Mesenchymal stem cell (in vitro differentiated cells and primary cell): Measurements from ENCODE around the gene C16orf96.

ENCODE experiments used
- DNase-seq: peaks from one replicate; pipeline ENCODE4 v3.0.0-alpha.2; 2013
- H2AFZ ChIP-seq: one replicate; pipeline ENCODE4 v1.6.1; 2013; ENCODE audit warnings: low read depth, mild to moderate bottlenecking, control low read depth, inconsistent platforms, low read length, moderate library complexity
- H2AK5ac ChIP-seq: 2 replicates; pipeline ENCODE4 v1.6.1; 2013; ENCODE audit warnings: low read length, moderate library complexity, mild to moderate bottlenecking, inconsistent platforms; ENCODE audit not compliant: severe bottlenecking
- H2BK120ac ChIP-seq: one replicate; pipeline ENCODE4 v1.6.1; 2013; ENCODE audit warnings: low read depth, mild to moderate bottlenecking, inconsistent platforms, low read length, moderate library complexity
- H2BK12ac ChIP-seq, 2 experiments: one replicate each; pipeline ENCODE4 v1.6.1; 2013; ENCODE audit warnings: inconsistent platforms in 2 of 2, low read length in 2 of 2, mild to moderate bottlenecking in 2 of 2, moderate library complexity in 2 of 2, control low read depth in 1 of 2
- H2BK15ac ChIP-seq: one replicate; pipeline ENCODE4 v1.6.1; 2013; ENCODE audit warnings: mild to moderate bottlenecking, low read depth, inconsistent platforms; ENCODE audit not compliant: poor library complexity, severe bottlenecking
- H2BK5ac ChIP-seq: 2 replicates; pipeline ENCODE4 v1.6.1; 2013; ENCODE audit warnings: low read depth, mild to moderate bottlenecking, low read length, control low read depth, inconsistent platforms; ENCODE audit not compliant: poor library complexity, severe bottlenecking
- H3K14ac ChIP-seq, 2 experiments: one replicate each; pipeline ENCODE4 v1.6.1; 2013; ENCODE audit warnings: inconsistent platforms in 2 of 2, low read length in 2 of 2, control low read depth in 1 of 2, mild to moderate bottlenecking in 1 of 2, moderate library complexity in 1 of 2
- H3K18ac ChIP-seq, 2 experiments: one replicate each; pipeline ENCODE4 v1.6.1; 2013; ENCODE audit warnings: inconsistent platforms in 2 of 2, low read length in 2 of 2, control low read depth in 1 of 2, low read depth in 1 of 2, mild to moderate bottlenecking in 1 of 2
- H3K23ac ChIP-seq, 2 experiments: one replicate each; pipeline ENCODE4 v1.6.1; 2013; ENCODE audit warnings: inconsistent platforms in 2 of 2, low read length in 2 of 2, mild to moderate bottlenecking in 2 of 2, moderate library complexity in 2 of 2, control low read depth in 1 of 2
- H3K27ac ChIP-seq: 2 replicates; pipeline ENCODE4 v1.5.1; 2013; ENCODE audit warnings: mild to moderate bottlenecking, moderate library complexity, low read length, control low read depth, inconsistent platforms; ENCODE audit not compliant: poor library complexity, severe bottlenecking
- H3K27me3 ChIP-seq, 2 experiments: 2 replicates each; pipeline versions ENCODE4 v1.6.1 to v1.7.0; 2013; ENCODE audit warnings: low read length in 2 of 2, mild to moderate bottlenecking in 2 of 2, moderate library complexity in 2 of 2, control low read depth in 1 of 2, inconsistent platforms in 1 of 2; ENCODE audit not compliant: control insufficient read depth in 1 of 2, insufficient read depth in 1 of 2
- H3K36me3 ChIP-seq, 2 experiments: 2 replicates each; pipeline versions ENCODE4 v1.6.1 to v1.7.0; 2013; ENCODE audit warnings: low read length in 2 of 2, control low read depth in 1 of 2, inconsistent platforms in 1 of 2, low read depth in 1 of 2, mild to moderate bottlenecking in 1 of 2; ENCODE audit not compliant: insufficient read depth in 2 of 2, control insufficient read depth in 1 of 2
- H3K4ac ChIP-seq, 2 experiments: one replicate each; pipeline ENCODE4 v1.6.1; 2013; ENCODE audit warnings: inconsistent platforms in 2 of 2, low read length in 2 of 2, mild to moderate bottlenecking in 2 of 2, moderate library complexity in 2 of 2, control low read depth in 1 of 2, low read depth in 1 of 2
- H3K4me1 ChIP-seq: 2 replicates; pipeline ENCODE4 v1.6.1; 2013; ENCODE audit warnings: low read depth, low read length, control low read depth; ENCODE audit not compliant: control insufficient read depth, insufficient read depth
- H3K4me2 ChIP-seq: 2 replicates; pipeline ENCODE4 v1.6.1; 2013; ENCODE audit warnings: low read length, mild to moderate bottlenecking, inconsistent platforms; ENCODE audit not compliant: poor library complexity, severe bottlenecking
- H3K4me3 ChIP-seq, 2 experiments: 2 replicates each; pipeline versions ENCODE4 v1.5.1 to v1.7.0; 2013; ENCODE audit warnings: low read length in 2 of 2, mild to moderate bottlenecking in 2 of 2, control low read depth in 1 of 2, low read depth in 1 of 2; ENCODE audit not compliant: insufficient read depth in 1 of 2
- H3K79me1 ChIP-seq: replicated peaks from 2 replicates; pipeline ENCODE4 v1.6.1; 2013; ENCODE audit warnings: mild to moderate bottlenecking, control low read depth, low read length, inconsistent platforms; ENCODE audit not compliant: poor library complexity, severe bottlenecking
- H3K9ac ChIP-seq: 2 replicates; pipeline ENCODE4 v1.7.0; 2013; ENCODE audit warnings: mild to moderate bottlenecking, low read length, moderate library complexity
- H3K9me3 ChIP-seq: 2 replicates; pipeline ENCODE4 v1.7.0; 2013; ENCODE audit warnings: mild to moderate bottlenecking, low read length; ENCODE audit not compliant: control insufficient read depth
- H4K8ac ChIP-seq: one replicate; pipeline ENCODE4 v1.6.1; 2013; ENCODE audit warnings: inconsistent platforms, mild to moderate bottlenecking, low read length, moderate library complexity
- H4K91ac ChIP-seq: one replicate; pipeline ENCODE4 v1.6.1; 2013; ENCODE audit warnings: mild to moderate bottlenecking, low read length, inconsistent platforms
- WGBS: methylation state at CpG from one replicate; pipeline ENCODE4 v1.1.7; 2013; ENCODE audit warnings: mixed read lengths; 5-methylcytosine and 5-hydroxymethylcytosine counted together

The C16orf96 gene

GRCh38 chr16:4588961-4589360, 32.8 kb downstream of the C16orf96 start:
- H4K8ac ChIP-seq, result no peak overlapping the region
- H2BK15ac ChIP-seq, result no peak overlapping the region
- no peak overlapping the region for H3K23ac ChIP-seq
- DNase-seq, result no peak
- H2AK5ac ChIP-seq, result no peak overlapping the region
- no peak overlapping the region for H3K4ac ChIP-seq
- H3K27me3 ChIP-seq, result peaks cover 7 to 32% of the 10 kb centered on the region in 2 experiments
- H3K27ac ChIP-seq, result no peak overlapping the region
- H3K79me1 ChIP-seq, result no peaks in the 10 kb centered on the region
- H3K14ac ChIP-seq, result no peak overlapping the region
- peaks cover 13% of the 10 kb centered on the region for H3K9me3 ChIP-seq
- no peak overlapping the region for H3K9ac ChIP-seq
- no peak overlapping the region for H2AFZ ChIP-seq
- H3K4me2 ChIP-seq, result no peak overlapping the region
- no peak overlapping the region for H3K18ac ChIP-seq
- H3K4me3 ChIP-seq, result no peak overlapping the region
- no peak overlapping the region for H2BK12ac ChIP-seq
- H2BK120ac ChIP-seq, result no peak overlapping the region
- no peak overlapping the region for H4K91ac ChIP-seq
- WGBS, result 90% methylated on average over 4 of the region's 6 CpGs
- no peaks in the 10 kb centered on the region for H3K36me3 ChIP-seq
- H2BK5ac ChIP-seq, result no peak overlapping the region
- H3K4me1 ChIP-seq, result peaks cover 24% of the 10 kb centered on the region

DNA sequence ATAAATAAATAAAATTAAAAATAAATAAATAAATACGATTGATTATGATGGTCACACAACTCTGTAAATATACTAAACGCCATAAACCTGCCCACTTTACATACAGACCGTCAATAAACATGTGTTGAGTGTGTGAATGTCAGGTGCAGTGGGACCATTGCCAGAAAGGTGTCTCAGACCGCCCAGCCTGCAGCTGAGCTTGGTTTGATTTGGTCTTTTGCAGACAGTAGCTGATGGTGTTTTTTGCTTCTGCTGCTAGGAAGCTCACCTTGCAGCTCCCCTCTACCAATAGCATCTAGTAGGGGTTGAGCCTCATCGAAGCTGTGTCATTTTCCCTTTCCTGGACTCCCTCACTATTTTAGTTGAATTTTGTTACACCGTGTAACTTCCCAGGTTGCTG, 35.1 kb downstream of the C16orf96 start:
- no peak overlapping the region for H3K4me2 ChIP-seq
- no peak overlapping the region for H2BK12ac ChIP-seq
- H3K9ac ChIP-seq, result no peak overlapping the region
- peaks cover 7 to 35% of the 10 kb centered on the region in 2 experiments for H3K27me3 ChIP-seq
- DNase-seq, result no peak
- H3K18ac ChIP-seq, result no peak overlapping the region
- H3K36me3 ChIP-seq, result no peaks in the 10 kb centered on the region
- peaks cover 13% of the 10 kb centered on the region for H3K9me3 ChIP-seq
- H3K4me1 ChIP-seq, result peaks cover 32% of the 10 kb centered on the region
- no peak overlapping the region for H2BK120ac ChIP-seq
- WGBS, result 88% methylated on average over 3 of the region's 6 CpGs
- peak overlapping the region; percentile 47 for H2AK5ac ChIP-seq
- no peak overlapping the region for H3K14ac ChIP-seq
- no peak overlapping the region for H3K4ac ChIP-seq
- H2AFZ ChIP-seq, result no peak overlapping the region
- no peak overlapping the region for H3K4me3 ChIP-seq
- no peak overlapping the region for H4K8ac ChIP-seq
- H3K27ac ChIP-seq, result peak overlapping the region; percentile 29
- H3K23ac ChIP-seq, result no peak overlapping the region
- no peak overlapping the region for H2BK15ac ChIP-seq
- no peak overlapping the region for H4K91ac ChIP-seq
- H2BK5ac ChIP-seq, result no peak overlapping the region
- H3K79me1 ChIP-seq, result no peaks in the 10 kb centered on the region

- Histone ChIP-seq H3K18ac (no peak overlapping the region), H3K14ac (no peak overlapping the region), H4K8ac (no peak overlapping the region), H2BK120ac (no peak overlapping the region), H4K91ac (no peak overlapping the region), H2AFZ (no peak overlapping the region), H3K27ac (peak overlapping the region; percentile 77), H2BK5ac (peak overlapping the region; percentile 47), H3K4me2 (no peak overlapping the region), H2BK15ac (no peak overlapping the region), H2AK5ac (peak overlapping the region; percentile 47), H3K4ac (no peak overlapping the region), H3K9ac (no peak overlapping the region), H2BK12ac (no peak overlapping the region), H3K36me3 (no peaks in the 10 kb centered on the region), H3K4me1 (peaks cover 37% of the 10 kb centered on the region), H3K23ac (no peak overlapping the region), H3K9me3 (peaks cover 13% of the 10 kb centered on the region), H3K27me3 (peaks cover under 1 to 32% of the 10 kb centered on the region in 2 experiments), H3K4me3 (no peak overlapping the region), H3K79me1 (no peaks in the 10 kb centered on the region)
- 87% methylated on average over 17 of the region's 17 CpGs for WGBS
- DNase-seq, result no peak
Measured at GRCh38 chr16:4591706-4592470, 35.7 kb downstream of the C16orf96 start.

DNA sequence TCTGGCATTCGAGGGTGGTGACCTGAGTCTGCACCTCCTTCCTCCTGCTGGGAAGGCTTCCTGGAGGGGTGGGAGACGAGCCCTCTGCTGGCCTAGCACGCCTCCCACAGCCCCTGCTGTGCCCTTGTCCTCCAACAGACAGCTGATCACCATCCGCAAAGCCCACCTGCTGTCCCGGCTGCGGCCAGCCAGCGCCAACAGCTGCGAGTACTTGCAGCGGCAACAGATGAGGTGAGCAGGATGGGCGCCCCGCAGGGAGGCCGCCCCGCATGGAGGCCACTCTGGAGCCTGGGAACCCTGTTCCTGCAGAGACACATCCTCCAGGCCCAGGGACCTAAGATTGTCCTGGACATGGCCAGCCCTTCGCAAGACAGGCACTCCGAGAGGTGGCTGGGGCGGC, 36.9 kb downstream of the C16orf96 start:
- no peak overlapping the region for H4K8ac ChIP-seq
- no peaks in the 10 kb centered on the region for H3K36me3 ChIP-seq
- no peak overlapping the region for H3K4ac ChIP-seq
- H3K27me3 ChIP-seq, result peaks cover 0 to 28% of the 10 kb centered on the region in 2 experiments
- no peak overlapping the region for H3K23ac ChIP-seq
- H4K91ac ChIP-seq, result no peak overlapping the region
- H2AK5ac ChIP-seq, result no peak overlapping the region
- no peak for DNase-seq
- H3K4me1 ChIP-seq, result peaks cover 41% of the 10 kb centered on the region
- no peak overlapping the region for H3K9ac ChIP-seq
- no peak overlapping the region for H3K4me3 ChIP-seq
- no peak overlapping the region for H2BK15ac ChIP-seq
- peaks cover 10% of the 10 kb centered on the region for H3K9me3 ChIP-seq
- no peak overlapping the region for H2BK12ac ChIP-seq
- H3K27ac ChIP-seq, result peak overlapping the region; percentile 77
- no peak overlapping the region for H2BK120ac ChIP-seq
- no peak overlapping the region for H3K4me2 ChIP-seq
- H3K14ac ChIP-seq, result no peak overlapping the region
- no peak overlapping the region for H2BK5ac ChIP-seq
- WGBS, result 42% methylated on average over 15 of the region's 16 CpGs
- no peaks in the 10 kb centered on the region for H3K79me1 ChIP-seq
- H2AFZ ChIP-seq, result peak overlapping the region; percentile 21
- no peak overlapping the region for H3K18ac ChIP-seq
